Thymus (tissue), 11 donors: Measurements from ENCODE around the gene EXOC4. TPM values are rescaled to one million over a fixed set of nuclear protein-coding genes. Genes with fewer than 3 reads are reported as not detected.
"Not testable (repeated sequence)": the region's sequence is repeated elsewhere in the genome, so short reads cannot be mapped to it uniquely, and the experiment has no call there.

Experiments
- DNase-seq, 9 donors: peaks; one replicate each; pipeline ENCODE4 v3.0.0-alpha.2; 2013; ENCODE audit warnings: low spot score in 9 of 9, low read depth in 6 of 9, missing footprints in 1 of 9
- H3K27ac ChIP-seq, 2 donors: one replicate each; pipeline ENCODE4 v1.5.1; 2013; ENCODE audit warnings: control low read depth in 1 of 2, low read depth in 1 of 2, low read length in 1 of 2, mild to moderate bottlenecking in 1 of 2, moderate library complexity in 1 of 2
- H3K27me3 ChIP-seq, 2 donors: one replicate each; pipeline ENCODE4 v1.5.1; 2013; ENCODE audit warnings: low read length in 1 of 2; ENCODE audit not compliant: control insufficient read depth in 2 of 2, insufficient read depth in 1 of 2
- H3K36me3 ChIP-seq, 2 donors: one replicate each; pipeline ENCODE4 v1.5.1; 2013; ENCODE audit warnings: low read length in 1 of 2, mild to moderate bottlenecking in 1 of 2, moderate library complexity in 1 of 2; ENCODE audit not compliant: control insufficient read depth in 2 of 2, insufficient read depth in 2 of 2
- H3K4me1 ChIP-seq, 2 donors: one replicate each; pipeline ENCODE4 v1.5.1; 2013; ENCODE audit warnings: low read length in 2 of 2; ENCODE audit not compliant: control insufficient read depth in 2 of 2, insufficient read depth in 2 of 2
- H3K4me3 ChIP-seq, 2 donors: one replicate each; pipeline ENCODE4 v1.5.1; 2013; ENCODE audit warnings: low read length in 2 of 2, control low read depth in 1 of 2, mild to moderate bottlenecking in 1 of 2
- H3K9me3 ChIP-seq, 2 donors: one replicate each; pipeline ENCODE4 v1.5.1; 2013; ENCODE audit warnings: low read length in 1 of 2, mild to moderate bottlenecking in 1 of 2; ENCODE audit not compliant: control insufficient read depth in 2 of 2, insufficient read depth in 1 of 2
- WGBS: extraction: QIAGEN DNeasy Blood & Tissue Kit; methylation state at CpG from one replicate; pipeline ENCODE4 v1.1.7; 2013; 5-methylcytosine and 5-hydroxymethylcytosine counted together
- polyA plus RNA-seq: library from polyadenylated mRNA; stranded (reverse); fragments of 200-250 nt; gene quantifications from one replicate; pipeline ENCODE4 v1.2.3, GENCODE V29; 2013
- total RNA-seq: library from RNA; stranded (reverse); fragments of 120-200 nt; gene quantifications from one replicate; pipeline ENCODE4 v1.2.4, GENCODE V29; 2013
- donor health status: healthy.

EXOC4 gene
- total and polyA plus RNA-seq, 2 donors, result 25.5 to 51.2 TPM

DNA sequence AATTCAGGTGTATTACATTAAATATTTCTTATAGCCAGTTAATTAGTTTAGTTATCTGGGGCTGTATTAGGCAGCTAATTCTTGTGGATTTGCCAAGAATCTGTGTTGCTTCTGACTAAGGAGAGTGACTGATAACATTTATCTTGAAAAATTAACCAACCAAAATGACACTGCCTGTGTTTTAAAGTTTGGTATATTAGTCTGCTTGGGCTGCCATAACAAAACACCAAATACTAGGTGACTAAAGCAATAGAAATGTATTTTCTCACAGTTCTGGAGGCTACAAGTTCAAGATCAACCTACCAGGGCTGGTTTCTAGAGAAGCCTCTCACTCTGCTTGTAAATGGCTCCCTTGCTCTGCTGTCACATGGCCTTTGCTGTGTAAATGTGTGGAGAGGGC lies 12.9 kb downstream of the EXOC4 start:
- Histone ChIP-seq H3K9me3 (peaks cover 0 to 4% of the 10 kb centered on the region in 2 donors), H3K4me3 (no peak overlapping the region), H3K27ac (no peak overlapping the region), H3K4me1 (no peaks in the 10 kb centered on the region), H3K36me3 (peaks cover 0 to 2% of the 10 kb centered on the region in 2 donors), H3K27me3 (no peaks in the 10 kb centered on the region)
- no peak for DNase-seq

DNA sequence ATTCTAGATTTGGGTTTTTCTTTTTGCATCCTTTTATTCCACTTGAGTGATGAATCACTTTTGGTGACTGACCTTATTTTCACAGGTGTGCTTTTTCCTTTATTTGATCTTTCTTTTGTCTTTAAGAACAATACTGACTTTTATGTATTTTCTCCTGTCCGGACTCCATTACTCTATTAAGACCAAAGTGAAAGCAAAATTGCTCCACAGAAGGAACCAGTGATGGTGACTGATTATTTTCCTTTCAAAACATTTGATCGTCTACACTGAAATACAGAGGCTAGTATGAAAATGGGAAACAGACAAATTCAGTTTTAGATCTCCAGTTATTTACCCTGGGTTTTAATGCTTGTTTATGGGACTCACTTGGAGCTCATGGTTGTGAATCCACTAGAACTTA lies 15.5 kb downstream of the EXOC4 start:
- Histone ChIP-seq H3K4me1 (no peaks in the 10 kb centered on the region), H3K4me3 (no peak overlapping the region)
- DNase-seq, result no peak

DNA sequence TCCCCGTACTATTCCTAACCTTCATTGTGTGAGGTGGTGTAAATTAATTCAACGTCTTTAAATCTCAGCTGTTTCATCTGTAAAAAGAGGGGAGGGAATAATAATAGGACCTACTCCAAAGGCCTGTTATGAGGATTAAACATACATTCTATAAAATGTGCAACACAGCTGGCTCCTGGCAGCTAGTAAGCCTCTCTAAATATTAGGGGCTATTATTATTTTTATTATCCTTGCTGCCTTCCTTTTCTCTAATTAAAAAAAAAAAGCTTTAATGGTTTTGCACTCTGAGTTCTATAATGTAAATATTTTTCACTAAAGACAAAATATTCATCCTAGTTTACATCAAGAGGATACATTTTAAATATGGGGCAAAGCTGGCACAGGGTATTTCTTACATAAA lies 19.5 kb downstream of the EXOC4 start:
- H3K27me3 ChIP-seq, result no peaks in the 10 kb centered on the region
- peaks cover 7 to 24% of the 10 kb centered on the region in 2 donors for H3K36me3 ChIP-seq
- H3K4me1 ChIP-seq, result no peaks in the 10 kb centered on the region
- 99% methylated on average over 2 of the region's 2 CpGs for WGBS
- no peaks in the 10 kb centered on the region for H3K9me3 ChIP-seq
- H3K27ac ChIP-seq, result no peak overlapping the region
- DNase-seq, result no peak
- no peak overlapping the region for H3K4me3 ChIP-seq

More for the DNA sequence above, 15.5 kb downstream of the EXOC4 start:
- no peak overlapping the region for H3K27ac ChIP-seq
- no peaks in the 10 kb centered on the region for H3K27me3 ChIP-seq
- WGBS, result 89% methylated on average over 2 of the region's 2 CpGs
- peaks cover 0 to 2% of the 10 kb centered on the region in 2 donors for H3K36me3 ChIP-seq
- no peaks in the 10 kb centered on the region for H3K9me3 ChIP-seq

DNA sequence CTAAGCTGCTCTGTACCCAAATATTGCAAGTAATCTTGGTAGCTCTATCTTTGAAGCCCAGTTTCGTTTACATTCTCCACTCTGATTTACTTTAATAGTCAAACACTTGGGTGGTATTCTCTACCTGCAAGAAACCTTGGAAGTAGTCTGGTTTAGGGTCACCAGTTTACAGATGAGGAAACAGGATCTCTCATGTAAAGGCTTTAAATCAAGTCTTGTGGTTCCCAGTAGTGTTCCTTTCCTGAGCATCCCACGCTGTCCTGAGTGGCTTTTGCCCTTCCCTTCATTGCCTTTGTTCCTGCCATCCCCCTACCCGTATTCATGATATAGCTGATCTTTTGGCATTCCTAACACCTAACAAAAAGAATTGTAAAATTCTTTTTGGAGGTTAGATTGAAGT lies 20.3 kb downstream of the EXOC4 start:
- no peaks in the 10 kb centered on the region for H3K4me1 ChIP-seq
- 98% methylated on average over 3 of the region's 3 CpGs for WGBS

DNA sequence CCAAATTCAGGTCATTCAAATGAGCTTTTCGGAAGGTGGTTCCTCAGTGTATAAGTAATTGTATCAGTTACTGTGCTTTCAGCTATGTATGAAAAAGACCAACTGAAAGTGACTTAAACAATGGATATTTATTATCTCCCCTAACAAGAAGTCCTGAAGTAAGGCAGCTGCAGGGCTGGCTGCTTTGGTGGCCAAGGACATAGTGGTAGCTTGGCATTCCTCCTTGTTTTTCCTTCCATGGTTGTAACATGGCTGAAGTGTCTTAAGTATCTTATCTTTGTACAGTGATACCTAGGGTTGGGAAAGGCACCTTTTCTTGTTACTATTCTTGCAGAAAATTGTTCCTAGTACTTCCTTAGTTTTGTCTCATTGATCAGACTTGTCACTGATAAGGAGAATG lies 21.4 kb downstream of the EXOC4 start:
- Histone ChIP-seq H3K4me1 (no peaks in the 10 kb centered on the region), H3K27ac (no peak overlapping the region), H3K9me3 (no peaks in the 10 kb centered on the region), H3K27me3 (no peaks in the 10 kb centered on the region), H3K36me3 (peaks cover 11 to 34% of the 10 kb centered on the region in 2 donors), H3K4me3 (no peak overlapping the region)
- WGBS, result 99% methylated on average over 1 of the region's 1 CpG
- DNase-seq, result no peak

More for the DNA sequence above, 20.3 kb downstream of the EXOC4 start:
- no peak overlapping the region for H3K4me3 ChIP-seq
- H3K27ac ChIP-seq, result no peak overlapping the region
- H3K27me3 ChIP-seq, result no peaks in the 10 kb centered on the region
- H3K36me3 ChIP-seq, result peaks cover 7 to 30% of the 10 kb centered on the region in 2 donors
- no peaks in the 10 kb centered on the region for H3K9me3 ChIP-seq
- no peak for DNase-seq

DNA sequence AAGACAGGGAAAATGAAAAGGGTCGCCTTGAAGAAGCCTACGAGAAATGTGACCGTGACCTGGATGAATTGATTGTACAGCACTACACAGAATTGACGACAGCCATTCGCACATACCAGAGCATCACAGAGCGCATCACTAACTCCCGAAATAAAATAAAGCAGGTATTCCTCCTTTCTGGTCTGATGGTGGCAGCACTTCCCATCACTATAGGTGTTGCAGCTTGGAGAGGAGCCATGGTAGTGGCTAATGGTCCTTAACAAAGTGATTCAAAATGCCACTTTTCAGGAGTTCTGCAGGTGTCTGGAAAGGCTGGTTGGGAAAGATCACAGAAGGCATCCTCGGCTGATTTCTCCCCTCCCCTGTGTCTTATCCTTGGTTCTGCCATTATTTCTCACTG lies 22.1 kb downstream of the EXOC4 start:
- Histone ChIP-seq H3K36me3 (peaks cover 14 to 38% of the 10 kb centered on the region in 2 donors), H3K27me3 (no peaks in the 10 kb centered on the region), H3K4me3 (no peak overlapping the region), H3K4me1 (no peaks in the 10 kb centered on the region), H3K27ac (no peak overlapping the region), H3K9me3 (no peaks in the 10 kb centered on the region)
- no peak for DNase-seq
- WGBS, result 97% methylated on average over 8 of the region's 8 CpGs

DNA sequence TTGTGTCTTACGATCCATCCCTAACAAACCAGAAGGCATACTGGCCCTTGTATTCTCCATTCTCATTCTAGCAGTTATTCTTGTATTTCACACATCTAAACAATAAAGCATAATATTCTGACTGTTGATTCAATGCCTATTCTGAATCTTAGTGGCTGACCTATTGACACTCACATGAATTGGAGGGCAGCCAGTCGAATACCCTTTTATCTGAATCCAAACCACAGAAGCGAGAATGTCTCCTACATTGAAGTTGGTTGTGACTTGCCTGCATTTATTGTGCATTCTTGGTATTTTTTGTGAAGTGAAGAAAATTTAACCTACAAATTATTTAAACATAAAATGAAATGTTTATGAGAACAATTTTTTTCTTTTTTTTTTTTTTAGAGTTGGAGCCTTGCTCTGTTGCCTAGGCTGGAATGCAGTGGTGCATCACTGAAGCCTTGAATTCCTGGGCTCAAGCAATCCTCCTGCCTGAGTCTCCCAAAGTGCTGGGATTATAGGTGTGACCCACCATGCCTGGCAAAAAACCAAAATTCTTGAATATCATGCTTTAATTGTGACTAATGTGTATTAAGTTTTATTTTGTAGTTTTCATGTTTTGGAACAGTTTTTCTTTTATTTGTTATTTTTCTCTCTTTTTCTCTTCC lies 22.7 kb downstream of the EXOC4 start:
- H3K4me3 ChIP-seq, result no peak overlapping the region
- peaks cover 14 to 38% of the 10 kb centered on the region in 2 donors for H3K36me3 ChIP-seq
- H3K4me1 ChIP-seq, result no peaks in the 10 kb centered on the region
- no peak overlapping the region for H3K27ac ChIP-seq
- H3K27me3 ChIP-seq, result no peaks in the 10 kb centered on the region
- H3K9me3 ChIP-seq, result no peaks in the 10 kb centered on the region
- 95% methylated on average over 3 of the region's 3 CpGs for WGBS
- DNase-seq, result no peak

DNA sequence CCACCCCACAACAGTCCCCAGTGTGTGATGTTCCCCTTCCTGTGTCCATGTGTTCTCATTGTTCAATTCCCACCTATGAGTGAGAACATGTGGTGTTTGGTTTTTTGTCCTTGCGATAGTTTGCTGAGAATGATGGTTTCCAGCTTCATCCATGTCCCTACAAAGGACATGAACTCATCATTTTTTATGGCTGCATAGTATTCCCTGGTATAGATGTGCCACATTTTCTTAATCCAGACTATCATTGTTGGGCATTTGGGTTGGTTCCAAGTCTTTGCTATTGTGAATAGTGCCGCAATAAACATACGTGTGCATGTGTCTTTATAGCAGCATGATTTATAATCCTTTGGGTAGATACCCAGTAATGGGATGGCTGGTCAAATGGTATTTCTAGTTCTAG lies 26.1 kb downstream of the EXOC4 start:
- H3K9me3 ChIP-seq, DNase-seq, H3K27ac ChIP-seq, H3K4me3 ChIP-seq, H3K27me3 ChIP-seq, H3K4me1 ChIP-seq: not testable (repeated sequence)
- 97% methylated on average over 2 of the region's 3 CpGs for WGBS
- H3K36me3 ChIP-seq, result peaks cover 14 to 38% of the 10 kb centered on the region in 2 donors

DNA sequence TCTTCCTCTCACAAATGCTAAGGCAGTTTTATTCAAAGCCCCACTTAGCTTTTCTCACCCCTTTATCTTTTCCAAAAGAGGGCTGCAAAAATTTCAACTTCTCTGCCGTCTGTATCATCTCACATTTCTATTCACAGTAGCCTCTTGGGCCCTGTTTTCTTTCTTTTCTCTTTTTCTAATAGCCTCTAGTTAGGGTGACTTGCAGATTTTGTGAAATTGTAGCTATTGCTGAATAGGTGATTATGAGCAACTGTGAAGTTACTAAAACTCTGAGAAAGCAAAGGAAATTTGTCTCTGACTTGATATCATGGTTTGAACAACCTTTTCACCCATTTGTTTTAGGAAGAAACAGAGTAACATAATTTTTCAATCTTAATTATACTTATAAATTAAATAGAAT lies 29.2 kb downstream of the EXOC4 start:
- Histone ChIP-seq H3K36me3 (peaks cover 7 to 16% of the 10 kb centered on the region in 2 donors), H3K4me3 (no peak overlapping the region)
- WGBS, result 97% methylated on average over 1 of the region's 1 CpG

More for the DNA sequence above, 29.2 kb downstream of the EXOC4 start:
- no peaks in the 10 kb centered on the region for H3K9me3 ChIP-seq
- H3K27ac ChIP-seq, result no peak overlapping the region
- DNase-seq, result no peak
- no peaks in the 10 kb centered on the region for H3K4me1 ChIP-seq
- no peaks in the 10 kb centered on the region for H3K27me3 ChIP-seq
